NT2/D1 (cell line): ENCODE results near the gene MS4A3.

Source experiments
- DNase-seq: peaks from one replicate; pipeline ENCODE4 v3.0.0-alpha.2; 2011; ENCODE audit warnings: low read depth, low spot score
- H3K27me3 ChIP-seq: 2 replicates; pipeline ENCODE4 v1.6.0; 2011; ENCODE audit warnings: mild to moderate bottlenecking; ENCODE audit not compliant: insufficient read length, insufficient read depth
- H3K36me3 ChIP-seq: 2 replicates; pipeline ENCODE4 v1.6.1; 2011; ENCODE audit warnings: mild to moderate bottlenecking, low read length, mixed read lengths; ENCODE audit not compliant: insufficient read depth, insufficient read length
- H3K4me1 ChIP-seq: 2 replicates; pipeline ENCODE4 v1.5.1; 2011; ENCODE audit not compliant: insufficient read depth, insufficient read length
- H3K4me3 ChIP-seq: 2 replicates; pipeline ENCODE4 v1.5.1; 2011; ENCODE audit warnings: low read depth; ENCODE audit not compliant: insufficient read length
- H3K9ac ChIP-seq: 2 replicates; pipeline ENCODE4 v1.6.0; 2011; ENCODE audit warnings: low read depth; ENCODE audit not compliant: insufficient read length
- H3K9me3 ChIP-seq: 2 replicates; pipeline ENCODE4 v1.5.1; 2011; ENCODE audit warnings: mild to moderate bottlenecking, low read length; ENCODE audit not compliant: insufficient read depth
- SUZ12 ChIP-seq: IDR thresholded peaks from 2 replicates; pipeline ENCODE4 v1.6.1; 2011; ENCODE audit not compliant: insufficient read length, insufficient read depth; ENCODE audit errors: extremely low read depth
- ZNF274 ChIP-seq: IDR thresholded peaks from 2 replicates; pipeline ENCODE4 v1.6.1; 2011; ENCODE audit warnings: mild to moderate bottlenecking, low read depth, low read length

The MS4A3 gene

DNA sequence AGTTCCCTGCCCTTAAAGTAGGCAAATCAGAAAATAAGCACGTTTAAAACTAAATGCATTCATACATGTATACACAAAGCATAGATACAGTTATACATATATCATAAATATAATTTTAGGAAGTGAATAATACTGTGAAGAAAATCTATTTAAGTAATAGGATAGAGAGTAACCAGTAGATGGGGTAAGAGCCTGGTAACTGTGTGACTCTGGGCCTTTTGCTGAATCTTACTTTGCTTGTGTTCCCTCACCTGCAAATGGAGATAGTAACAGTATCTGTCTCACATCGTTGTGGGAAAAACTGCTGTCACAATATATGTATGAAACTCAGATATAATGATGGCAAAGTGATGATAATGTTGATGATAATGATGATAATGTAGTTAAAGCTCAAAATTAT, 61.9 kb downstream of the MS4A3 start:
- peaks cover 1% of the 10 kb centered on the region for H3K4me1 ChIP-seq
- no peak for TF ChIP-seq ZNF274
- no peak for TF ChIP-seq SUZ12
- no peak for DNase-seq

DNA sequence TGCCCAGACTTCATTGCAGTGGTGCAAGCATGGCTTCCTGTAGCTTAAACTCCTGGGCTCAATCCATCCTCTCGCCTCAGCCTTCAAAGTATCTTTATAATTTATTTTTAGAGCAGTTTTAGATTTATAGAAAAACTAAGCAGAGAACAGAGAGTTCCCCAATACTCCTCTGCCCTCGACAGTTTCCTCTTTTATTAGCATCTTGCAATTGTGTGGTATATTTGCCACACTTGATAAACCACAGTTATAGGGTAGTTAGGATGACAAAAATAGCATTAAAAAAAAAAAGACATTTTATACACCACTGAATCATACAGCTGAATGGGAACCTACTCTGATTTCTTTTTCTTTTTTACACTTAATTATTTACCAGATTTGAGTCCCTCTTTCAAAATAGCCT, 63.2 kb downstream of the MS4A3 start:
- no peak for TF ChIP-seq ZNF274
- no peak for TF ChIP-seq SUZ12
- Histone ChIP-seq H3K36me3 (no peaks in the 10 kb centered on the region), H3K9ac (no peak overlapping the region), H3K27me3 (no peaks in the 10 kb centered on the region), H3K4me1 (no peaks in the 10 kb centered on the region), H3K4me3 (no peak overlapping the region), H3K9me3 (no peaks in the 10 kb centered on the region)
- no peak for DNase-seq

More for the DNA sequence above, 61.9 kb downstream of the MS4A3 start:
- Histone ChIP-seq H3K4me3 (no peak overlapping the region), H3K36me3 (no peaks in the 10 kb centered on the region), H3K9me3 (no peaks in the 10 kb centered on the region), H3K27me3 (no peaks in the 10 kb centered on the region), H3K9ac (no peak overlapping the region)
